MCF 10A (cell line): ENCODE results near the gene IL1RAPL2. TPM values are rescaled to one million over a fixed set of nuclear protein-coding genes. Genes with fewer than 3 reads are reported as not detected.

Experiments
- BruUV-seq: library from RNA; stranded (reverse); fragments of 400-500 nt; replicated peaks from 2 replicates; lab custom pipeline; 2021; lab: Mats Ljungman, UMichigan
- CTCF ChIA-PET: fragments of 300-600 bp; sonication (Branson Sonifier 250); formaldehyde crosslinking; extraction: SDS; loops from one replicate; lab custom pipeline; 2021; ENCODE audit warnings: antibody characterized with exemption, inconsistent platforms; lab: Yijun Ruan, JAX
- POLR2A ChIA-PET: fragments of 300-600, 350-650 bp; sonication (Branson Sonifier 250); formaldehyde crosslinking; extraction: SDS; loops from one replicate; lab custom pipeline; 2020; ENCODE audit warnings: antibody characterized with exemption, inconsistent platforms; lab: Yijun Ruan, JAX
- DNase-seq: peaks from one replicate; pipeline ENCODE4 v3.0.0-alpha.2; 2018; ENCODE audit not compliant: unreplicated experiment
- H3K27ac Mint-ChIP-seq: one replicate; pipeline ENCODE4 v1.8.0; 2022; ENCODE audit warnings: mild to moderate bottlenecking, low read depth, mixed read lengths; ENCODE audit not compliant: unreplicated experiment
- H3K27me3 Mint-ChIP-seq: one replicate; pipeline ENCODE4 v1.8.0; 2022; ENCODE audit warnings: mixed read lengths; ENCODE audit not compliant: insufficient read depth, unreplicated experiment
- H3K36me3 Mint-ChIP-seq: one replicate; pipeline ENCODE4 v1.8.0; 2022; ENCODE audit warnings: mild to moderate bottlenecking, moderate library complexity, mixed read lengths; ENCODE audit not compliant: insufficient read depth, unreplicated experiment
- H3K4me1 Mint-ChIP-seq: one replicate; pipeline ENCODE4 v1.8.0; 2022; ENCODE audit warnings: mixed read lengths; ENCODE audit not compliant: insufficient read depth, unreplicated experiment
- H3K4me3 Mint-ChIP-seq: one replicate; pipeline ENCODE4 v1.8.0; 2022; ENCODE audit warnings: mild to moderate bottlenecking, moderate library complexity, mixed read lengths; ENCODE audit not compliant: unreplicated experiment
- H3K9me3 Mint-ChIP-seq: one replicate; pipeline ENCODE4 v1.8.0; 2022; ENCODE audit warnings: mixed read lengths; ENCODE audit not compliant: unreplicated experiment
- intact Hi-C: fragments of 100-400 bp; cut with micrococcal nuclease; formaldehyde crosslinking; loops from 2 replicates; pipeline ENCODE4 v1.14.1; 2022
- total RNA-seq: library from RNA; stranded (reverse); gene quantifications from 2 replicates; pipeline ENCODE4 v1.2.3, GENCODE V29; 2022
- TF ChIP-seq, protein P1 (sequence below): fragments of 200-600 bp; IDR thresholded peaks from one replicate; pipeline ENCODE4 v1.8.0; 2022; ENCODE audit warnings: antibody characterized with exemption, mild to moderate bottlenecking; ENCODE audit not compliant: unreplicated experiment

Gene IL1RAPL2
- total RNA-seq, 1 experiment from 2014 or later: 4.4 TPM

DNA sequence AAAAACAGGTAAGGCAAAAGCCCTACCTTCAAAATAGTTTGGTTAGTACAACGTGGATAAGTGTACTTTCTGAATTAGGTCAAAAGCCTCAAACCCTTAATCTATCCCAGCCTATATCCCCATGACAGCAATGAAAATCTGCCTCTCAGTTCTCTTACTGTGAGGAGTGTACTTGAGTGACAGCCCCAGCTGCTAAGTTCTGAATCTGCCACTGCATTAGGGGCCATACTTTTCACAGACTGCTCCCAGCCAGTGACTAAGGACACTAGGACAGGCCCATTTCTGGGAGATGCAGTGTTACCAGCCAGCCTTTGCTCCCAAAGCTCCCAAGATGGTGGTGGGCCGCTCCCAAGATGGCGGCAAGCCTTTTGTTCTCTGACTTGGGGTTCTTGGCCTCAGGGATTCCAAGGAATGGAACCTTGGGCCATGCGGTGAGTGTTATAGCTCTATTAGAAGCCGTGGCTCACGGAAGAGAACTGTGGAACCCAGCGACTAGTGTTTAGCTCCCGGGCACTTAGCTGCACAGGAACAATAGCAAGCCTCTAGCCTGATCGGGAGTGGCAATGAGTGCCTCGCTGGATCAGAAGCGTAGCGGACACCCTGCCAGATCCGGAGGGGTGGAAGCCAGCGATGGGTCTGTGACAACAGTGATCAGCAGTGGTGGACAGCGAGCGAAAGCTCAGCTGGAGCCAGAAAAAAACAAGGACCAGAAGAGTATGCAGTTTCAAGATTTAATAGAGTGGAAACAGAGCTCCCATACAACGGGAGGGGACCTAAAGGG lies 1080.8 kb downstream of the IL1RAPL2 start:
- TF ChIP-seq, protein P1, sequence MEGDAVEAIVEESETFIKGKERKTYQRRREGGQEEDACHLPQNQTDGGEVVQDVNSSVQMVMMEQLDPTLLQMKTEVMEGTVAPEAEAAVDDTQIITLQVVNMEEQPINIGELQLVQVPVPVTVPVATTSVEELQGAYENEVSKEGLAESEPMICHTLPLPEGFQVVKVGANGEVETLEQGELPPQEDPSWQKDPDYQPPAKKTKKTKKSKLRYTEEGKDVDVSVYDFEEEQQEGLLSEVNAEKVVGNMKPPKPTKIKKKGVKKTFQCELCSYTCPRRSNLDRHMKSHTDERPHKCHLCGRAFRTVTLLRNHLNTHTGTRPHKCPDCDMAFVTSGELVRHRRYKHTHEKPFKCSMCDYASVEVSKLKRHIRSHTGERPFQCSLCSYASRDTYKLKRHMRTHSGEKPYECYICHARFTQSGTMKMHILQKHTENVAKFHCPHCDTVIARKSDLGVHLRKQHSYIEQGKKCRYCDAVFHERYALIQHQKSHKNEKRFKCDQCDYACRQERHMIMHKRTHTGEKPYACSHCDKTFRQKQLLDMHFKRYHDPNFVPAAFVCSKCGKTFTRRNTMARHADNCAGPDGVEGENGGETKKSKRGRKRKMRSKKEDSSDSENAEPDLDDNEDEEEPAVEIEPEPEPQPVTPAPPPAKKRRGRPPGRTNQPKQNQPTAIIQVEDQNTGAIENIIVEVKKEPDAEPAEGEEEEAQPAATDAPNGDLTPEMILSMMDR: no peak
- peaks cover 71% of the 10 kb centered on the region for H3K27me3 Mint-ChIP-seq
- intact Hi-C loops: no loop called here
- no peaks in the 10 kb centered on the region for H3K9me3 Mint-ChIP-seq
- peaks cover 6% of the 10 kb centered on the region for H3K36me3 Mint-ChIP-seq
- H3K27ac Mint-ChIP-seq: no peak overlapping the region
- H3K4me1 Mint-ChIP-seq: peaks cover 5% of the 10 kb centered on the region
- CTCF ChIA-PET: interaction anchor here (1.0 kb wide), 1 partner anchor 55 kb away, joined by 3 read pairs; no protein-coding TSS in a partner anchor
- no peak for DNase-seq
- BruUV-seq: no TSS peak
- POLR2A ChIA-PET: interaction anchor here (0.6 kb wide), 1 partner anchor 11 kb away, joined by 3 read pairs; no protein-coding TSS in a partner anchor
- H3K4me3 Mint-ChIP-seq: no peak overlapping the region

DNA sequence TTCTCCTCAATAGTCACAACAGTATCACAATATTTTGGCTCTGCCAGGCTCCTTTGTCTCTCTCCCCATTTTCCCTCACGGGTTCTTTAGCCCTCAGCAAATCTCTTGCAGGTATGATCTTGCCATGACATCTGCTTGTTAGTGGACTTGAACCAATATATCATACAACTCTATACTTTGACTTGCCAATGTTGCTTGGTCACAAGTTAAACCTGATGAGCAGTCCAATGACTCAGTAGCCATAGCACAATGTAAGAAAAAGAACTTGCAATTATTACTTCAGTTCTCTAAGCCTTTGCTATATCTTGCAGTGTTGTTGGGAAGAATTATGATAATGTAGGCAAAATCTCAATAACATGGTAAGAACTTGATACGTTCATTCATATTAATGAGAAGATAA lies 1081.8 kb downstream of the IL1RAPL2 start:
- Mint-ChIP-seq H3K27ac (no peak overlapping the region), H3K36me3 (peaks cover 6% of the 10 kb centered on the region), H3K4me3 (no peak overlapping the region), H3K4me1 (peaks cover 5% of the 10 kb centered on the region), H3K27me3 (peaks cover 71% of the 10 kb centered on the region), H3K9me3 (no peaks in the 10 kb centered on the region)
- intact Hi-C loops: no loop called here
- ChIA-PET POLR2A (interaction anchor here (0.6 kb wide), 1 partner anchor 28 kb away, joined by 3 read pairs; no protein-coding TSS in a partner anchor), CTCF (no interaction called here)
- DNase-seq: no peak
- TF ChIP-seq, protein P1: no peak
- BruUV-seq: no TSS peak

DNA sequence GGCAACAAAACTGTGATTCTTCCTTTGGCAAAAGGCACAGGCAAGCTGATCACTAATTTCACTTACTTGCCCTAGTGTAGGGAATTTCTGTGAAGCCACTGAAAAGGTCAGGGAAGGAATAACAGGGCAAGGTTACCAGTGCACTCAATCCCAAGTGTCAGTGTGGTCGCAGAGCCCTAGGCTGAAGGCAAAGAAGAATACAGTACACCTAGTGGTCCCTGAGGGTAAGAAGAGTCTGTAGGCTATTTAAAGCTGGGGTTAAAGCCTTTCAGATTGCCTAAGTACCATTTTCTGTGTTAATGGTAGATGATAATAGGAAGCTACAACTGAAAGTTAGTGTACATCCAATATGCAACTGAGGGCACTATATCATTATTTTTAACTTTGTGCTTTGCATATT lies 1082.7 kb downstream of the IL1RAPL2 start:
- no peak for DNase-seq
- Mint-ChIP-seq H3K4me1 (peaks cover 5% of the 10 kb centered on the region), H3K27ac (no peak overlapping the region), H3K9me3 (no peaks in the 10 kb centered on the region), H3K27me3 (peaks cover 72% of the 10 kb centered on the region), H3K36me3 (peaks cover 6% of the 10 kb centered on the region), H3K4me3 (no peak overlapping the region)
- BruUV-seq: no TSS peak
- POLR2A ChIA-PET: no interaction called here
- CTCF ChIA-PET: interaction anchor here (0.6 to 0.7 kb wide), 2 partner anchors 31 to 696 kb away, joined by 3 read pairs; no protein-coding TSS in a partner anchor
- intact Hi-C loops: no loop called here
- TF ChIP-seq, protein P1: no peak

DNA sequence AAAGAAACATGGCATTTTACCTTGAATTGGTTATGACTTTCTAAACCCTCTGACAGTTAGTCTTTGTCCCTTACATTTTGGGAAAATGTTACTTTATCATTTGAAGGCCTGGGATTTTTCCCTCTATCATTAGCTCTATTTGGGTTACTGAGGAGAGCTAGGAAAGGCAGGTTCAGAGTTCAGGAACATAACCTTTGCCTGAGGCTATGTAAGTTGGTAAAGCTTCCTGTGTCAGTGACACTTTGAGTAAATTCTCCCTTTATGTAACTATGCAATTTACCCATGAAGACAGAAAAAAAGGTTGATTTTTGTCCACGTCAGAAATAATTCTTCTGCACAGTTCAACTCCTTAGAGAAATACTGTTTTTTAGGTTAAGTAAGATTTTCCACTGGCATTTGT lies 1084.6 kb downstream of the IL1RAPL2 start:
- Mint-ChIP-seq H3K9me3 (no peaks in the 10 kb centered on the region), H3K27ac (no peak overlapping the region), H3K4me3 (no peak overlapping the region), H3K36me3 (peaks cover 6% of the 10 kb centered on the region), H3K4me1 (peaks cover 5% of the 10 kb centered on the region), H3K27me3 (peaks cover 70% of the 10 kb centered on the region)
- TF ChIP-seq, protein P1: no peak
- intact Hi-C loops: no loop called here
- BruUV-seq: no TSS peak
- POLR2A ChIA-PET: interaction anchor here (0.6 kb wide), 1 partner anchor 55 kb away, joined by 3 read pairs; no protein-coding TSS in a partner anchor
- CTCF ChIA-PET: interaction anchor here (0.6 to 0.7 kb wide), 2 partner anchors 8 to 1137 kb away, joined by 3 read pairs; no protein-coding TSS in a partner anchor
- DNase-seq: no peak
